GM12875 (cell line): ENCODE results near the gene HIRA.

Experiments used
- H3K4me3 ChIP-seq: one replicate; pipeline ENCODE4 v1.5.1; 2011; ENCODE audit warnings: low read depth, low read length, control low read depth
- TF ChIP-seq, protein P1 (sequence below): IDR thresholded peaks from 2 replicates; pipeline ENCODE4 v1.5.1; 2011; ENCODE audit warnings: low read depth, mild to moderate bottlenecking, control low read depth, inconsistent platforms, low read length, moderate library complexity, borderline replicate concordance; ENCODE audit not compliant: insufficient read depth

Gene HIRA

DNA sequence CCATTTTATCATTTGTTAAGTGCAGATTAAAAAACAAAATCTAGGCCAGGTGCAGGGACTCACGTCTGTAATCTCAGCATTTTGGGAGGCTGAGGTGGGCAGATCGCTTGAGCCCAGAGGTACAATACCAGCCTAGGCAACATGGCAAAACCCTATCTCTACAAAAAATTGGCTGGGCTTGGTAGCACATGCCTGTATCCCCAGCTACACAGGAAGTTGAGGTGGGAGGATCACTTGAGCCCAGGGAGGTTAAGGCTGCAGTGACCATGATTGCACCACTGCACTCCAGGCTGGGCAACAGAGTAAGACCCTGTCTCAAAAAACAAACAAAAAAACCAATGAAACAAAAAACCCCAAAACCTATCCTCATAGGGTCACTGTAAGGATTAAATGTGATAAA lies 32.9 kb downstream of the HIRA start:
- TF ChIP-seq, protein P1, sequence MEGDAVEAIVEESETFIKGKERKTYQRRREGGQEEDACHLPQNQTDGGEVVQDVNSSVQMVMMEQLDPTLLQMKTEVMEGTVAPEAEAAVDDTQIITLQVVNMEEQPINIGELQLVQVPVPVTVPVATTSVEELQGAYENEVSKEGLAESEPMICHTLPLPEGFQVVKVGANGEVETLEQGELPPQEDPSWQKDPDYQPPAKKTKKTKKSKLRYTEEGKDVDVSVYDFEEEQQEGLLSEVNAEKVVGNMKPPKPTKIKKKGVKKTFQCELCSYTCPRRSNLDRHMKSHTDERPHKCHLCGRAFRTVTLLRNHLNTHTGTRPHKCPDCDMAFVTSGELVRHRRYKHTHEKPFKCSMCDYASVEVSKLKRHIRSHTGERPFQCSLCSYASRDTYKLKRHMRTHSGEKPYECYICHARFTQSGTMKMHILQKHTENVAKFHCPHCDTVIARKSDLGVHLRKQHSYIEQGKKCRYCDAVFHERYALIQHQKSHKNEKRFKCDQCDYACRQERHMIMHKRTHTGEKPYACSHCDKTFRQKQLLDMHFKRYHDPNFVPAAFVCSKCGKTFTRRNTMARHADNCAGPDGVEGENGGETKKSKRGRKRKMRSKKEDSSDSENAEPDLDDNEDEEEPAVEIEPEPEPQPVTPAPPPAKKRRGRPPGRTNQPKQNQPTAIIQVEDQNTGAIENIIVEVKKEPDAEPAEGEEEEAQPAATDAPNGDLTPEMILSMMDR = no peak
- no peak overlapping the region for H3K4me3 ChIP-seq

DNA sequence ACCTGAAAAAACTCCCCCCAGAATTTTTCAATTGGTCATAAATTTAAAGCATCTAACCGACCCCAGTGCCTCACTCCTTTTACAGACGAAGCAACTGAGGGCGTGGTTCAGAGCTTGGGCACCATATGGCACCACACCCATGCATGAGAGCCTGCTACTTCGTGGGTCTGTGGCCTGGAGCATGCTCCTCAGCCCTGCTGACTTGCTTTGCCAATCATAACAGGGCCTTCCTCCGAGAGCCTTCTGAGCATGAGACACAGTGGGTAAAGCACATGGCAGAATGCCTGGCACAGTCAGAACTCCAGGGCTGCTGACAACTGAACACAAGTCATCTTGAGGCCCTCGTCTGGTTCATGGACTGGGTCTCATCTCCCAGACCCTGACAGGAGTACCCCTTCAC lies 33.3 kb downstream of the HIRA start:
- TF ChIP-seq, protein P1 = no peak
- no peak overlapping the region for H3K4me3 ChIP-seq

DNA sequence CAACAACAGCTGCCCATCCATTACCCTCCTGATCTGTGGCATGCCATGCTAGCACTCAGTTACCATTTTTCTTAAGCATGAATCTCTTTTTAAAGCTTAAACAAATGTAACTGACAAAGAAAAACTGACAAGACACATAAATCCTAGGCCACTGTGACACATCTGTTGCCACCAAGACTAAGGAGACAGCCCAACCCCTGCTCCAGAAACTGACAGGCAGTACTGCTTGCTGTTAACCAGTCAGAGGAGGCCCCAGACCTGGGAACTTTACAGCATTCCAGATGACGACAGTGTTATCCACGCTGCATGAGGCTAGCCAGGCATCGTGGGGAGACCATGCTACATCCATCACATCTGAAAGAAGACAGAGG lies 33.8 kb downstream of the HIRA start:
- TF ChIP-seq, protein P1 = no peak
- no peak overlapping the region for H3K4me3 ChIP-seq

- TF ChIP-seq, protein P1 = no peak
- no peak overlapping the region for H3K4me3 ChIP-seq
These were observed 34.4 kb downstream of the HIRA start for GRCh38 chr22:19396934-19397733.

DNA sequence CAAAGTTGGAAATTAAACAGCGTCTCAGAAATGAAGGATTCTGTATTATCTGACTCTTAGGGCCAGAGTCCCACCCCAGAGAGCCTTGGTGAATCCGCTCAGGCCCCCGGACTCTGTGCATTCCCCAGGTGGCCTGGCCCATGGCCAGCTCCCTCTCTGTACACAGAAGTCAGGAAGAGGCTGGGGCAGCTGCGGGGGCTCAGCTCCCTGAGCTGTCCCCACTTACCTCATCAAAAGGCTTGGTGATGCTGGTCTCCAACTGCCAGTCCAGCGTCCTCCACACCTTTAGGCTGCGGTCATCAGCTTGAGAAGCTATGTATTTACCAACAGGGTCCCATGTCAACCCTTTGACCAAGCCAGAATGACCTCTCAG lies 35.0 kb downstream of the HIRA start:
- no peak overlapping the region for H3K4me3 ChIP-seq
- TF ChIP-seq, protein P1 = no peak

GRCh38 chr22:19395276-19395675 lies 36.3 kb downstream of the HIRA start:
- no peak overlapping the region for H3K4me3 ChIP-seq
- TF ChIP-seq, protein P1 = no peak
